A375 (cell line): ENCODE measurements around the gene GOLGA8Q. TPM values are rescaled to one million over a fixed set of nuclear protein-coding genes. Genes with fewer than 3 reads are reported as not detected.

Experiments
- small RNA-seq: library from RNA; depleted of rRNA; stranded (forward); fragments of <200 nt; gene quantifications from one replicate; pipeline ENCODE3, GENCODE V24; 2014
- total RNA-seq: library from RNA; depleted of rRNA; stranded (reverse); fragments of >200 nt; shearing (Covaris generic); gene quantifications from 2 replicates; pipeline ENCODE4 v1.2.3, GENCODE V29; 2014; rRNA removed

Gene GOLGA8Q
- not detected in 2 replicates for total RNA-seq

GRCh38 chr15:30551750-30552149 is at the start of gene GOLGA8Q:
GOLGA8Q (plus strand) TSS chr15:30552050; CDS start chr15:30552078, 28 bp downstream.

GRCh38 chr15:30603796-30604195 is 51.9 kb downstream of the GOLGA8Q start, which contains the start of gene GOLGA8H:
GOLGA8H (plus strand) TSS chr15:30604028; CDS start chr15:30604126, 98 bp downstream.

Small RNA genes lying within 50 kb of the gene (small RNA-seq; reads per million reads assigned to genes)
- gene RF00096 (0.29 reads per million), gene RN7SL796P (not detected)

Other genes starting within 250 kb of the GOLGA8Q start
- 2.3 and 6.8 TPM in 2 replicates for gene CHRFAM7A, start 158.5 kb upstream of the GOLGA8Q start, total RNA-seq
- 0.19 TPM in 1 of 2 replicates, not detected in the other for gene GOLGA8R, start 137.8 kb upstream of the GOLGA8Q start, total RNA-seq
- gene GOLGA8H, start 52.0 kb downstream of the GOLGA8Q start, total RNA-seq, result 0.15 and 0.32 TPM in 2 replicates